ENCODE results near the gene YPEL1. TPM values are rescaled to one million over a fixed set of nuclear protein-coding genes. Genes with fewer than 3 reads are reported as not detected.

The YPEL1 gene
- total and polyA plus RNA-seq, 4 donors, result 0.83 to 4.8 (median 2.2) TPM

DNA sequence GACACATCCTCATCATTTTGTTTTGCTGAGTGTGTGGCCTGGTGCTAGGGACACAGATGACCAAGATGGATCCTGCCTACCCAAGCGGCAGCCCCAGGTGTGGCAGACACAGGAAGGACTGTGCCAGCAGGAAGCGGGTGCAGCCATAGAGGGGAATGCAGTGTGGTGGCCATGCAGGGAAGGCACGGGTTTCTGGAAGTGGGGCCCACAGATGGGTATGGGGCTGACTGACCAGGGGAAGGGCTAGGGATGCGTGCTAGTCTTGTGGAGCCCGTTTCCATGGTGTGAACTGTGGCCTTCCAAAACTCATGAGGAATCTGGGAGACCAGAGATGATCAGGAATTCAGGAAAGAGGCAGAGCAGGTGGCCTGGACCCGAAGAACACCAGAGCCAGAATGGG is 33.5 kb downstream of the YPEL1 start:
- no peak for DNase-seq (ENCODE audit: low spot score)
- 93% methylated on average over 6 of the region's 6 CpGs for WGBS
- Histone ChIP-seq H3K4me3 (ENCODE audit: low read depth in 1 of 3, low read length in 3 of 3) (no peak overlapping the region), H3K9me3 (ENCODE audit: control insufficient read depth in 4 of 4, low read length in 3 of 4) (no peaks in the 10 kb centered on the region), H3K9ac (ENCODE audit: low read depth in 1 of 2, low read length in 2 of 2) (no peak overlapping the region), H3K27ac (ENCODE audit: low read depth in 1 of 2, low read length in 2 of 2) (no peak overlapping the region), H3K36me3 (ENCODE audit: control insufficient read depth in 4 of 4, insufficient read depth in 3 of 4, low read depth in 1 of 4, low read length in 3 of 4) (peaks cover 6 to 7% (median 6%) of the 10 kb centered on the region in 4 donors), H3K4me1 (ENCODE audit: control insufficient read depth in 4 of 4, insufficient read depth in 4 of 4, low read length in 3 of 4) (peaks cover 0 to 8% (median 2%) of the 10 kb centered on the region in 4 donors), H3K27me3 (ENCODE audit: control insufficient read depth in 4 of 4, insufficient read depth in 4 of 4, low read length in 3 of 4) (no peaks in the 10 kb centered on the region)
- TF ChIP-seq, protein P1, sequence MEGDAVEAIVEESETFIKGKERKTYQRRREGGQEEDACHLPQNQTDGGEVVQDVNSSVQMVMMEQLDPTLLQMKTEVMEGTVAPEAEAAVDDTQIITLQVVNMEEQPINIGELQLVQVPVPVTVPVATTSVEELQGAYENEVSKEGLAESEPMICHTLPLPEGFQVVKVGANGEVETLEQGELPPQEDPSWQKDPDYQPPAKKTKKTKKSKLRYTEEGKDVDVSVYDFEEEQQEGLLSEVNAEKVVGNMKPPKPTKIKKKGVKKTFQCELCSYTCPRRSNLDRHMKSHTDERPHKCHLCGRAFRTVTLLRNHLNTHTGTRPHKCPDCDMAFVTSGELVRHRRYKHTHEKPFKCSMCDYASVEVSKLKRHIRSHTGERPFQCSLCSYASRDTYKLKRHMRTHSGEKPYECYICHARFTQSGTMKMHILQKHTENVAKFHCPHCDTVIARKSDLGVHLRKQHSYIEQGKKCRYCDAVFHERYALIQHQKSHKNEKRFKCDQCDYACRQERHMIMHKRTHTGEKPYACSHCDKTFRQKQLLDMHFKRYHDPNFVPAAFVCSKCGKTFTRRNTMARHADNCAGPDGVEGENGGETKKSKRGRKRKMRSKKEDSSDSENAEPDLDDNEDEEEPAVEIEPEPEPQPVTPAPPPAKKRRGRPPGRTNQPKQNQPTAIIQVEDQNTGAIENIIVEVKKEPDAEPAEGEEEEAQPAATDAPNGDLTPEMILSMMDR (IDR thresholded peaks at IDR 0.05; ENCODE audit: low read depth, low read length, missing input control), result no peak
- TF ChIP-seq RAD21 (IDR thresholded peaks at IDR 0.05) (no peak), HNF4A (conservative IDR thresholded peaks at IDR 0.05) (no peak), HNF4G (IDR thresholded peaks at IDR 0.05) (no peak), NR2F2 (IDR thresholded peaks at IDR 0.05) (no peak), GABPA (IDR thresholded peaks at IDR 0.05 in 1 of 2, conservative IDR thresholded peaks at IDR 0.05 in 1 of 2) (no peak), FOXA2 (IDR thresholded peaks at IDR 0.05) (no peak), FOXA1 (IDR thresholded peaks at IDR 0.05) (no peak), JUND (IDR thresholded peaks at IDR 0.05) (no peak), EGR1 (IDR thresholded peaks at IDR 0.05; ENCODE audit: low read depth in 2 of 2) (no peak)
- TF ChIP-seq, protein P2, sequence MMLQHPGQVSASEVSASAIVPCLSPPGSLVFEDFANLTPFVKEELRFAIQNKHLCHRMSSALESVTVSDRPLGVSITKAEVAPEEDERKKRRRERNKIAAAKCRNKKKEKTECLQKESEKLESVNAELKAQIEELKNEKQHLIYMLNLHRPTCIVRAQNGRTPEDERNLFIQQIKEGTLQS (IDR thresholded peaks at IDR 0.05), result no peak
- TF ChIP-seq, protein P3, sequence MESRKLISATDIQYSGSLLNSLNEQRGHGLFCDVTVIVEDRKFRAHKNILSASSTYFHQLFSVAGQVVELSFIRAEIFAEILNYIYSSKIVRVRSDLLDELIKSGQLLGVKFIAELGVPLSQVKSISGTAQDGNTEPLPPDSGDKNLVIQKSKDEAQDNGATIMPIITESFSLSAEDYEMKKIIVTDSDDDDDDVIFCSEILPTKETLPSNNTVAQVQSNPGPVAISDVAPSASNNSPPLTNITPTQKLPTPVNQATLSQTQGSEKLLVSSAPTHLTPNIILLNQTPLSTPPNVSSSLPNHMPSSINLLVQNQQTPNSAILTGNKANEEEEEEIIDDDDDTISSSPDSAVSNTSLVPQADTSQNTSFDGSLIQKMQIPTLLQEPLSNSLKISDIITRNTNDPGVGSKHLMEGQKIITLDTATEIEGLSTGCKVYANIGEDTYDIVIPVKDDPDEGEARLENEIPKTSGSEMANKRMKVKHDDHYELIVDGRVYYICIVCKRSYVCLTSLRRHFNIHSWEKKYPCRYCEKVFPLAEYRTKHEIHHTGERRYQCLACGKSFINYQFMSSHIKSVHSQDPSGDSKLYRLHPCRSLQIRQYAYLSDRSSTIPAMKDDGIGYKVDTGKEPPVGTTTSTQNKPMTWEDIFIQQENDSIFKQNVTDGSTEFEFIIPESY (IDR thresholded peaks at IDR 0.05), result no peak
- TF ChIP-seq, protein P4, sequence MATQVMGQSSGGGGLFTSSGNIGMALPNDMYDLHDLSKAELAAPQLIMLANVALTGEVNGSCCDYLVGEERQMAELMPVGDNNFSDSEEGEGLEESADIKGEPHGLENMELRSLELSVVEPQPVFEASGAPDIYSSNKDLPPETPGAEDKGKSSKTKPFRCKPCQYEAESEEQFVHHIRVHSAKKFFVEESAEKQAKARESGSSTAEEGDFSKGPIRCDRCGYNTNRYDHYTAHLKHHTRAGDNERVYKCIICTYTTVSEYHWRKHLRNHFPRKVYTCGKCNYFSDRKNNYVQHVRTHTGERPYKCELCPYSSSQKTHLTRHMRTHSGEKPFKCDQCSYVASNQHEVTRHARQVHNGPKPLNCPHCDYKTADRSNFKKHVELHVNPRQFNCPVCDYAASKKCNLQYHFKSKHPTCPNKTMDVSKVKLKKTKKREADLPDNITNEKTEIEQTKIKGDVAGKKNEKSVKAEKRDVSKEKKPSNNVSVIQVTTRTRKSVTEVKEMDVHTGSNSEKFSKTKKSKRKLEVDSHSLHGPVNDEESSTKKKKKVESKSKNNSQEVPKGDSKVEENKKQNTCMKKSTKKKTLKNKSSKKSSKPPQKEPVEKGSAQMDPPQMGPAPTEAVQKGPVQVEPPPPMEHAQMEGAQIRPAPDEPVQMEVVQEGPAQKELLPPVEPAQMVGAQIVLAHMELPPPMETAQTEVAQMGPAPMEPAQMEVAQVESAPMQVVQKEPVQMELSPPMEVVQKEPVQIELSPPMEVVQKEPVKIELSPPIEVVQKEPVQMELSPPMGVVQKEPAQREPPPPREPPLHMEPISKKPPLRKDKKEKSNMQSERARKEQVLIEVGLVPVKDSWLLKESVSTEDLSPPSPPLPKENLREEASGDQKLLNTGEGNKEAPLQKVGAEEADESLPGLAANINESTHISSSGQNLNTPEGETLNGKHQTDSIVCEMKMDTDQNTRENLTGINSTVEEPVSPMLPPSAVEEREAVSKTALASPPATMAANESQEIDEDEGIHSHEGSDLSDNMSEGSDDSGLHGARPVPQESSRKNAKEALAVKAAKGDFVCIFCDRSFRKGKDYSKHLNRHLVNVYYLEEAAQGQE (IDR thresholded peaks at IDR 0.05), result no peak
- TF ChIP-seq, protein P5, sequence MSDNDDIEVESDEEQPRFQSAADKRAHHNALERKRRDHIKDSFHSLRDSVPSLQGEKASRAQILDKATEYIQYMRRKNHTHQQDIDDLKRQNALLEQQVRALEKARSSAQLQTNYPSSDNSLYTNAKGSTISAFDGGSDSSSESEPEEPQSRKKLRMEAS (IDR thresholded peaks at IDR 0.05), result no peak

DNA sequence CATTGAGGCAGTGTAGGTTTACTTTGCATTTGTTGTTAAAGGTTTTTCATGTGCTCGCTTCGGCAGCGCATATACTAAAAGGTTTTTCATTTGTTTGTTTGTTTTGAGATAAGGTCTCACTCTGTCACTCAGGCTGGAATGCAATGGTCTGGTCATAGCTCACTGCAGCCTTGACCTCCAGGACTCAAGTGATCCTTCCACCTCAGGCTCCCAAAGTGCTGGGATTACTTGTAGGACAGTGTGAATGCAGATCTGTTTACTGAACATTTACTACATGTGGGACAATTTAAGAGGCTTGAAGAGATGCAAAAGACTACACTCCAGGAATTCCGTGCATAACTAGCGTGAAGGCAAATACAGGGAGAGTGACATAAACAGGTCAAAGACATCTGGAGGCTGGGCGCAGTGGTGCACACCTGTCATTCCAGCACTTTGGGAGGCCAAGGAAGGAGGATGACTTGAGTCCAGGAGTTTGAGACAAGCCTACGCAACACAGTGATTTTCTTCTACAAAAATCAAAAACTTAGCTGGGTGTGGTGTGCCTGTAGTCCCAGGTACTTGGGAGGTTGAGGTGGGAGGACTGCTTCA is 34.1 kb downstream of the YPEL1 start:
- Histone ChIP-seq H3K27me3 (ENCODE audit: control insufficient read depth in 4 of 4, insufficient read depth in 4 of 4, low read length in 3 of 4) (no peaks in the 10 kb centered on the region), H3K27ac (ENCODE audit: low read depth in 1 of 2, low read length in 2 of 2) (no peak overlapping the region), H3K4me3 (ENCODE audit: low read depth in 1 of 3, low read length in 3 of 3) (no peak overlapping the region), H3K9me3 (ENCODE audit: control insufficient read depth in 4 of 4, low read length in 3 of 4) (no peaks in the 10 kb centered on the region), H3K9ac (ENCODE audit: low read depth in 1 of 2, low read length in 2 of 2) (no peak overlapping the region), H3K4me1 (ENCODE audit: control insufficient read depth in 4 of 4, insufficient read depth in 4 of 4, low read length in 3 of 4) (peaks cover 0 to 8% (median 2%) of the 10 kb centered on the region in 4 donors), H3K36me3 (ENCODE audit: control insufficient read depth in 4 of 4, insufficient read depth in 3 of 4, low read depth in 1 of 4, low read length in 3 of 4) (peaks cover 6 to 13% (median 10%) of the 10 kb centered on the region in 4 donors)
- 75% methylated on average over 7 of the region's 7 CpGs for WGBS
- TF ChIP-seq HNF4A (conservative IDR thresholded peaks at IDR 0.05) (peak in 1 of 2 donors; percentile 18), EGR1 (IDR thresholded peaks at IDR 0.05; ENCODE audit: low read depth in 2 of 2) (no peak)
- DNase-seq (ENCODE audit: low spot score), result no peak

All from liver (tissue), 9 donors.